CD14-positive monocyte (primary cell): ENCODE measurements around the gene EPHB2. TPM values are rescaled to one million over a fixed set of nuclear protein-coding genes. Genes with fewer than 3 reads are reported as not detected.
A peak's percentile ranks its signal among the peaks of the same experiment; 100 is the strongest.
"Not testable (repeated sequence)": the region's sequence is repeated elsewhere in the genome, so short reads cannot be mapped to it uniquely, and the experiment has no call there.

ENCODE experiments used
- DNase-seq, 3 donors: peaks; one replicate each; pipeline ENCODE4 v3.0.0-alpha.2; 2011 to 2022
- H2AFZ ChIP-seq: 2 replicates; pipeline ENCODE4 v1.6.0; 2012; ENCODE audit warnings: mild to moderate bottlenecking, low read depth, low read length, inconsistent platforms; ENCODE audit not compliant: insufficient read depth, poor library complexity, severe bottlenecking
- H3K27ac ChIP-seq, 2 donors: 1 replicate in 1 of 2; 2 replicates in 1 of 2; pipeline ENCODE4 v1.5.1; 2012 to 2013; ENCODE audit warnings: low read length in 2 of 2, control low read depth in 1 of 2, inconsistent platforms in 1 of 2, low read depth in 1 of 2, mild to moderate bottlenecking in 1 of 2
- H3K27me3 ChIP-seq, 2 donors: one replicate each; pipeline versions ENCODE4 v1.6.0 to v1.6.1; 2011 to 2013; ENCODE audit warnings: low read length in 2 of 2; ENCODE audit not compliant: control insufficient read depth in 2 of 2, insufficient read depth in 2 of 2
- H3K36me3 ChIP-seq, 2 donors: replicated peaks in 1 of 2; 1 replicate in 1 of 2; 2 replicates in 1 of 2; pipeline versions ENCODE4 v1.5.1 to v1.6.1; 2012 to 2013; ENCODE audit warnings: low read length in 2 of 2, control low read depth in 1 of 2, inconsistent platforms in 1 of 2, mild to moderate bottlenecking in 1 of 2; ENCODE audit not compliant: insufficient read depth in 2 of 2, control insufficient read depth in 1 of 2
- H3K4me1 ChIP-seq, 2 donors: 1 replicate in 1 of 2; 2 replicates in 1 of 2; pipeline versions ENCODE4 v1.5.1 to v1.6.1; 2012 to 2013; ENCODE audit warnings: low read length in 2 of 2, control low read depth in 1 of 2, inconsistent platforms in 1 of 2, mild to moderate bottlenecking in 1 of 2, moderate library complexity in 1 of 2; ENCODE audit not compliant: insufficient read depth in 2 of 2, control insufficient read depth in 1 of 2
- H3K4me2 ChIP-seq: replicated peaks from 2 replicates; pipeline ENCODE3; 2012; ENCODE audit warnings: low read length, moderate library complexity, mild to moderate bottlenecking; ENCODE audit not compliant: poor library complexity, severe bottlenecking; ENCODE audit errors: extremely low read depth
- H3K4me3 ChIP-seq, 3 experiments: fragments of 200-600 bp in 1 of 3; sonication (generic) in 1 of 3; replicated peaks in 1 of 3; 1 replicate in 2 of 3; 2 replicates in 1 of 3; pipeline ENCODE4 v1.5.1; 2011 to 2013; ENCODE audit warnings: low read length in 3 of 3, mild to moderate bottlenecking in 3 of 3, control low read depth in 2 of 3, low read depth in 2 of 3, inconsistent platforms in 1 of 3, moderate library complexity in 1 of 3
- H3K79me2 ChIP-seq: 2 replicates; pipeline ENCODE4 v1.6.0; 2012; ENCODE audit warnings: mild to moderate bottlenecking, control low read depth, inconsistent platforms, low read length, moderate library complexity; ENCODE audit not compliant: insufficient read depth
- H3K9ac ChIP-seq: 2 replicates; pipeline ENCODE4 v1.6.0; 2017; ENCODE audit warnings: low read length, mild to moderate bottlenecking; ENCODE audit not compliant: insufficient read depth, poor library complexity, severe bottlenecking
- H3K9me3 ChIP-seq, 2 donors: replicated peaks in 1 of 2; 1 replicate in 1 of 2; 2 replicates in 1 of 2; pipeline versions ENCODE4 v1.5.1 to v1.6.1; 2012 to 2013; ENCODE audit warnings: low read length in 2 of 2, control low read depth in 1 of 2; ENCODE audit not compliant: control insufficient read depth in 1 of 2, insufficient read depth in 1 of 2
- H4K20me1 ChIP-seq: 2 replicates; pipeline ENCODE4 v1.6.0; 2012; ENCODE audit warnings: mild to moderate bottlenecking, low read length, control low read depth, moderate library complexity; ENCODE audit not compliant: insufficient read depth
- H3K27ac Mint-ChIP-seq, 7 donors: one replicate each; pipeline ENCODE4 v1.8.0; 2020; ENCODE audit warnings: mild to moderate bottlenecking in 7 of 7, mixed read lengths in 7 of 7, moderate library complexity in 6 of 7, inconsistent platforms in 2 of 7
- H3K27me3 Mint-ChIP-seq, 3 donors: one replicate each; pipeline ENCODE4 v1.8.0; 2021 to 2022; ENCODE audit warnings: low read depth in 3 of 3, mild to moderate bottlenecking in 3 of 3, mixed read lengths in 3 of 3, moderate library complexity in 3 of 3, inconsistent platforms in 1 of 3
- H3K36me3 Mint-ChIP-seq, 2 donors: one replicate each; pipeline ENCODE4 v1.8.0; 2020; ENCODE audit warnings: mixed read lengths in 2 of 2, inconsistent platforms in 1 of 2, mild to moderate bottlenecking in 1 of 2
- H3K4me1 Mint-ChIP-seq: one replicate; pipeline ENCODE4 v1.8.0; 2020; ENCODE audit warnings: mild to moderate bottlenecking, mixed read lengths
- H3K4me3 Mint-ChIP-seq, 2 donors: one replicate each; pipeline ENCODE4 v1.8.0; 2020; ENCODE audit warnings: mild to moderate bottlenecking in 2 of 2, mixed read lengths in 2 of 2, moderate library complexity in 1 of 2
- H3K9me3 Mint-ChIP-seq, 7 donors: one replicate each; pipeline ENCODE4 v1.8.0; 2020 to 2022; ENCODE audit warnings: mixed read lengths in 7 of 7, mild to moderate bottlenecking in 6 of 7, moderate library complexity in 6 of 7, inconsistent platforms in 2 of 7
- CTCF ChIP-seq: fragments of 200-600 bp; IDR thresholded peaks from one replicate; pipeline ENCODE4 v1.8.0; 2022; ENCODE audit warnings: antibody characterized with exemption, mild to moderate bottlenecking
- WGBS: methylation state at CpG from one replicate; pipeline ENCODE4 v1.1.5; 2013; ENCODE audit warnings: missing lambda C conversion rate; ENCODE audit not compliant: insufficient coverage; 5-methylcytosine and 5-hydroxymethylcytosine counted together
- intact Hi-C, 2 donors: fragments of 100-400 bp; cut with micrococcal nuclease; formaldehyde crosslinking; loops; one replicate each; pipeline versions ENCODE4 v1.15.0 to v1.15.1; 2023
- polyA plus RNA-seq, 3 donors: library from polyadenylated mRNA; depleted of rRNA in 1 of 3; unstranded in 2 of 3; stranded (reverse) in 1 of 3; fragments of 300-500 nt in 2 of 3; fragments of >200 nt in 1 of 3; fragmentation: Illumina TruSeq in 2 of 3; gene quantifications; 1 replicate in 2 of 3; 2 replicates in 1 of 3; pipeline ENCODE4 v1.2.3, GENCODE V29; 2012 to 2021

EPHB2 gene
- polyA plus RNA-seq, 3 donors, result 2.9 to 5.6 (median 3.4) TPM

DNA sequence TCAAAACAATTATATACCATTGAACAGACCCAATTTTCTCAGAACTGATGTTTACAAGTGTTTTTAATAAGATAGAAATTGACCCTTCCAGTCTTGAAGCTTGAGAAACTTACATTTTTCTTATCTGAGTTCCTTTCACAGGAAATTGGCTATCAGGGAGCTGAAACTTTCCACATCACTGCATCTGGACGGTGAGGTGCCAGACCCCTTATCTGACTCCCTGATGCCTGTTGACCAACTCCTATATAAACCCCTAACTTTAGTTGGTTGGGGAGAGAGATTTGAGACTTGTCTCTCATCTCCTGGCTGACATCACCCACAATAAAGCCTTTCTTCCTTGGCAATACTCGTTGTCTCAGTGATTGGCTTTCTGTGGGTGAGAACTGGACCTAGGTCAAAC, 230.6 kb downstream of the EPHB2 start:
- no peak overlapping the region for H3K4me3 Mint-ChIP-seq
- no peak overlapping the region for H2AFZ ChIP-seq
- no peak for DNase-seq
- no peaks in the 10 kb centered on the region for H3K36me3 Mint-ChIP-seq
- no peak overlapping the region for H3K9ac ChIP-seq
- peaks cover 6 to 8% of the 10 kb centered on the region in 2 donors for H3K9me3 ChIP-seq
- H3K9me3 Mint-ChIP-seq, result peaks cover 7 to 21% (median 18%) of the 10 kb centered on the region in 7 donors
- no peak overlapping the region for H3K4me2 ChIP-seq
- H3K27ac ChIP-seq, result no peak overlapping the region
- intact Hi-C loops, result no loop called here
- H3K79me2 ChIP-seq, result no peaks in the 10 kb centered on the region
- no peaks in the 10 kb centered on the region for H3K4me1 ChIP-seq
- H3K4me3 ChIP-seq, result no peak overlapping the region
- H3K36me3 ChIP-seq, result no peaks in the 10 kb centered on the region
- no peaks in the 10 kb centered on the region for H4K20me1 ChIP-seq
- H3K27me3 ChIP-seq, result peaks cover 0 to 2% of the 10 kb centered on the region in 2 donors
- no CpG with 5 or more reads among the region's 2 CpGs for WGBS
- no peak for TF ChIP-seq CTCF
- no peaks in the 10 kb centered on the region for H3K4me1 Mint-ChIP-seq
- H3K27ac Mint-ChIP-seq, result no peak overlapping the region
- H3K27me3 Mint-ChIP-seq, result peaks cover 6 to 14% (median 14%) of the 10 kb centered on the region in 3 donors

DNA sequence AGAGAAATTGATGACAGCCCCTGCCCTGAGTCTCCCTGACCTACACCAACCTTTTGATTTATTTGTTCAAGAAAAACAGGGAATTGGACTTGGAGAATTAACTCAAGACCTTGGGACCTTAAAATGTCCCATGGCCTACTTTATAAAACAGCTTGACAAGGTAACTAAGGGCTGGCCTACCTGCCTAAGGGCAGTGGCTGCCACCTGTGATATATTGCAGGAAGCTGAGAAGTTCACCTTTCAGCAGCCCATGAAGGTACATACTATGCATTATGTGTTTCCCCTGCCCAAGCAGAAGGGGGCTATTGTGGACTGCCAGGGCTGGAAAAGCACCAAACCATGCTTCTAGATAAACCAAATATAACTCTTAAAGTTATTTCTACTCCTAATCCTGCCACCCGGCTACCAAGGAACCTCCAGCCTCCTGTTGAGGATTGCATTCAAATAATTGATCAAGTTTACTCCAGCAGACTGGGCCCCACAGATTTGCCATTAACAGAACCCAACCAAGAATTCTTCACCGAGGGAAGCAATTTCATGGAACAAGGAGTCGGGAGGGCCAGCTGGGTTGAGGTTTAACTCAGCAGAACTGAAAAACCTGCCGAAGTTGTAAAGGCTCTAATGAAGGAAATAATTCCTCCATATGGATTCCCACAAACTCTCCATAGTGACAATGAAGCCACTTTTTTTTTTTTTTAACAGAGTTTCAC, 233.9 kb downstream of the EPHB2 start:
- no peak overlapping the region for H3K27ac Mint-ChIP-seq
- TF ChIP-seq CTCF, result no peak
- WGBS, result no CpG with 5 or more reads among the region's 4 CpGs
- H3K4me3 ChIP-seq, result no peak overlapping the region
- H3K79me2 ChIP-seq, result no peaks in the 10 kb centered on the region
- H3K9me3 Mint-ChIP-seq, result peaks cover 7 to 23% (median 19%) of the 10 kb centered on the region in 7 donors
- H2AFZ ChIP-seq, result no peak overlapping the region
- H3K27me3 Mint-ChIP-seq, result peaks cover 14 to 36% (median 29%) of the 10 kb centered on the region in 3 donors
- no peak for DNase-seq
- H3K36me3 ChIP-seq, result no peaks in the 10 kb centered on the region
- no peak overlapping the region for H3K4me2 ChIP-seq
- no peaks in the 10 kb centered on the region for H3K36me3 Mint-ChIP-seq
- no peaks in the 10 kb centered on the region for H3K4me1 ChIP-seq
- H4K20me1 ChIP-seq, result no peaks in the 10 kb centered on the region
- peaks cover 6 to 8% of the 10 kb centered on the region in 2 donors for H3K9me3 ChIP-seq
- H3K27me3 ChIP-seq, result peaks cover 2 to 5% of the 10 kb centered on the region in 2 donors
- H3K27ac ChIP-seq, result no peak overlapping the region
- H3K4me3 Mint-ChIP-seq, result no peak overlapping the region
- intact Hi-C loops, result no loop called here
- H3K4me1 Mint-ChIP-seq, result no peaks in the 10 kb centered on the region
- H3K9ac ChIP-seq, result no peak overlapping the region

DNA sequence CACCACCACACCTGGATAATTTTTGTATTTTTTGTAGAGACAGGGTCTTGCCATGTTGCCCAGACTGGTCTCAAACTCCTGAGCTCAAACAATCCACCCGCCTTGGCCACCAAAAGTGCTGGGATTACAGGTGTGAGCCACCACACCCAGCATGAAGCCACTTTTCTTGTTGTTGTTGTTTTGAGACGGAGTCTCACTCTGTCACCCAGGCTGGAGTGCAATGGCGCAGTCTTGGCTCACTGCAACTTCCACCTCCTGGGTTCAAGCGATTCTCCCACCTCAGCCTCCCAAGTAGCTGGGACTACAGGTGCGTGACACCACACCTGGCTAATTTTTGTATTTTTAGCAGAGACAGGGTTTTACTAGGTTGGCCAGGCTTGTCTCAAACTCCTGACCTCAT, 234.5 kb downstream of the EPHB2 start:
- intact Hi-C loops, H4K20me1 ChIP-seq, H3K4me1 Mint-ChIP-seq, H2AFZ ChIP-seq, H3K79me2 ChIP-seq, H3K9ac ChIP-seq, H3K4me1 ChIP-seq, H3K36me3 ChIP-seq, H3K27ac ChIP-seq, H3K4me3 Mint-ChIP-seq, DNase-seq, H3K4me3 ChIP-seq, H3K36me3 Mint-ChIP-seq, H3K9me3 ChIP-seq, H3K27me3 ChIP-seq, H3K4me2 ChIP-seq: not testable (repeated sequence)
- Mint-ChIP-seq H3K9me3 (peaks cover 4 to 21% (median 14%) of the 10 kb centered on the region in 7 donors), H3K27ac (peak overlapping the region in 1 of 7 donors; percentile 71), H3K27me3 (peaks cover 12 to 38% (median 35%) of the 10 kb centered on the region in 3 donors)
- 87% methylated on average over 4 of the region's 5 CpGs for WGBS
